ENCODE measurements around the gene SLC6A5.

Gene SLC6A5

DNA sequence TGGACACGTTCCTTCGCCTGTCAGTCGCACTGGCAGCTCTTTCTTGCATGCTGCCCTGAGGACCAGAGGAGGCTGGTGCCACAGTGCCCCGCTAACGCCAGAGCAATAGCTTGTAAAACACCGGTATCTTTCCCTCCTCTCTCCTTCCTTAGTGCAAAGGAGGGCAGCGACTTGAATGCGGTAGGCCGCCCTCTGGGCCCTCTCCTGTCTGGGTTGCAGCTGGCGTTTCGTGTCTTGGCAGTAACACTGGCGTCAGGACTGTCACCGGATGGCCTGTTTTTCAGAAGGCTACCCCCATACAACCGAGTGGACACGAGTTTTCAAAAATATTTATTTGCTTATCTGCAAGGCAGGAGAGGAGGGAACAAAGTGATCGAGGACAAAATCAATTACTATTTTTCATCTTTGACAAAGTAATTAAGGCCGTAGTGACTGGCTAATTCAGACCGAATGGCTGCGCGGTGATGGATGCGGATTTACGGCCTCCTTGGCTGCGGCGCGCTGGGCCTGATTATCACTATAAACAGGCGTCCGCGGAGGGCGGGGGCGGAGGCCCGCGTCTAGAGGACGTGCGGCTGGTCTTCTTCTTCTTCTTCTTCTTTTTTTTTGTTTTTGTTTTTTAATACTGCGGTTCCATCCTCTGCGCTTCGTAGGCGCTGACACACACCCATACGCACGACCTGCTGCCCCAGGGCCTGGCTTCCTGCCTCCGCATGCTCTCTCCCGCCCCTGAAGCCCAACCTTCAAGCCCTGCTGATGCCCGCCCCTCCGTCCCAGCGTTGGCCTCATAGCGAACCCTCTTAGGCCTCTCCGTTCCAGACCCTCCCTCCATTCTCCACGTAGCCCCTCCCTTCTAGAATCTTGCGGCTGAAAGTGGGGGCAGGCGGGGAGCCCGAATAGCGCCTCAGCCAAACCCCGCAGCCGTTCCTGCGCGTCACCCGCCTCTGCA lies 2.9 kb upstream of the SLC6A5 start:
- no peak for DNase-seq (ENCODE audit: low spot score)

DNA sequence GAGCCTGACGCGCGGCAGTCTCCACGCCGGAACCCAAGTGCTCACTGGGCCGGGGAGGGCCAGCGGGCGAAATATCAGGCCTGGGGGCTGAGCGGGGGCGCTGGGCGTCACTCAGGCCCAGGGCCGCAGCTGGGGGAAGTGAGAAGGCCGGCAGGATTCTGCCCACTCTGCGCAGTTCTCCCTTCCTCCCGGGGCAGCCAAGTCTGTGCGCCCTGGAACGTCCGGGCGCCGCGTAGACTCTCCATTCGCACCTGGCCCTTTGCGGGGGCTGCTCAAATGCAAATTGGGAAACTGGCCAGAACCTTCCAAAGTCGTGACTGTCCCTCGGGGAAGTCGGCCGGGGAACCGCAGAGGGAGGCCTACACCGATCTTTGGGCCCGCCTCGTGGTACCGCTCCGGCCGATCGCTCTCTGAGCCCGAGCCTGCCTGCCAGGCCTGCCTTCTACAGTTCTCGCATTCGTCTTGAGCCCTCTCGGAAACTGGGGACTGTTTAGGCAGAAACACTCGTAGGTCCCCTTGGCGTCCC lies 2.2 kb upstream of the SLC6A5 start:
- DNase-seq (ENCODE audit: low spot score) = no peak

DNA sequence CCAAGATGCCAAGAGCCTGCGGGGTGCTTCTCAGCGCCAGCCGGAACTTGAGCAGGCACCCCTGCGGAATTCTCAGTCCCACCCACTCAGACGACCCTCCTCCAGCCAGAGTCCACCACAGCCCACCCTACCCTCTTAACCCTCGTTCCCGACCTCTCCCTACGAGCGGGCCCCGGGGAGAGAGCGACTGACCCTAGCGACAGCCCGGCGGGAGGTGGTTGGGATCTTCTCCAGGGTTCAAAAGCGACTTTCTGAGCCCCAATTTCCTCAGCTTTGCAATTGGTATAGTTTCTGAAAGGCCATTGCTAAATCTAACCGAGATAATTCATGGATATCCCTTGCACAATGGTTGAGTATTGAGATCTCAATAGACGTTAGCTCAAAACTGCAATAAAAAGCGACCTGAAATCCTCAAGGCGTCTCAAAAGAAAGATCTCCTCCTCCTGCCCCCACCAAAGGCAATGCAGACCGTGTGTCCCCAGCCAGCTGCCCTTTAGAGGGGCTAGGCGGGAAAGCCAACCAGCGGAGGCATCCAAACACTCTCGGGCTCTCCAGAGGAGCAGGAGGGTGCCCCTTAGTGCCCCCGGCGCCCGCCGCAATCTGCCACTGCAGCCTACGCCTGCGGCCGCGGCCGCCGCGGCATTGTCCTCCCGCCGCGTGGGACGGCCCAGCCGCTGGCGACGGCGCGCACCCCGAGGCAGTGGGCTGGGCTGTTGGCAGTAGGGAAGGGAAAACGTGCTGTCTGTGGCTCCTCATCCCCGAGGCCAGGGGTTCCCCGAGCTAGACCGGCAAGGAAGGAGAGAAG lies 1.5 kb upstream of the SLC6A5 start:
- no peak for DNase-seq (ENCODE audit: low spot score)

DNA sequence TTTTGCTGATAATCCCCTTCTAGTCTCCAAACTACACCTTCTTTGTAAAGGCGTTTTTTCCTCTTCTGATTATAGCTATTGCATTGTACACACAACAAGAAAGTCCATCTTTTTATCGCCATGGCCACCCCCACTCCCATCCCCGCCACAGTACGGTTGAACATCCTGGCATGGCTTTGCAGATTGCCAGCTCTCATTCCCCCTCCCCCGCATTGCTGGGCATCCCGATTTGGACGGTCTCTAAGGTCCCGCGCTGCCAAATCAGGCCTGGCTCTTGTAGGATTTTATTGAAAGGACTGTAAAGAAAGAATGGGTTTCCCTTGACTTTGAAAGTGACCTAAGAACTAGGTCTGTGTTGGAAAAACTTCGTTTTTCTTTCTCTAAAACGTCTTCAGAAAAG lies 916 bp upstream of the SLC6A5 start:
- no peak for DNase-seq (ENCODE audit: low spot score)

DNA sequence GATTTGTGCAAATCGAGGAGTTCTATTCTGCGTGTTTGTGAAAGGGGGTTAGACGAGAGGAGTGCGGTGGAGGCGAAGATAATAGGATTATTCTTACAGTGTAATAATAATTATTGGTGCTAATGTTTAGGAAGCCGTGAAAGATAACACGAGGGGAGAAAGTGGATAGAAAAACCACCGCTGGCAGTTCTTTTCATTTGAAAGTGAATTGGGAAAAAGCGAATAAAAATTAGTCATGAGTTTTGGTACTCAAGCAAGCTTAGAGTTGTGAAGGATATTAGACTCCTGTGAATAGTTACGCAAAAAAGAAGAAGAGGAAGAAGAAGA lies 575 bp downstream of the SLC6A5 start:
- DNase-seq (ENCODE audit: low spot score) = no peak

DNA sequence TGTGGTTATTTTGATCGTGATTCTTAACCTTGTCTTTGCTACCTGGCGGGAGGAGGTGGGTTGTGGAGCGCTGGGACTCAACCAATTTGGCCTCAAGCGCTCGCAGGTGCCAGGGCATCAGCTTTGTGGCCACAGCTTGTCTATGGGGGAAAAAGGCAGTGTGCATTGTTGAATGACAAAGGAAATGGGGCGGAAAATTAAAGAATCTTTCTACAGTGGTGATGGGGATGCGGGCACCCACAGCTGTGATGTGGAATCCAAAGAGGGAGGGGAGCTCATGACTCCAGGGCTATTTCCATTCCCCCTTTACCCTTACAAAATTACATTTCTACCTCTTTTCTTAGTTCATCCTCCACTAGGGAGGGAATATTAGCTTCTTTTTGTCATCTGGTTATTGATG lies 1.1 kb downstream of the SLC6A5 start:
- no peak for DNase-seq (ENCODE audit: low spot score)

DNA sequence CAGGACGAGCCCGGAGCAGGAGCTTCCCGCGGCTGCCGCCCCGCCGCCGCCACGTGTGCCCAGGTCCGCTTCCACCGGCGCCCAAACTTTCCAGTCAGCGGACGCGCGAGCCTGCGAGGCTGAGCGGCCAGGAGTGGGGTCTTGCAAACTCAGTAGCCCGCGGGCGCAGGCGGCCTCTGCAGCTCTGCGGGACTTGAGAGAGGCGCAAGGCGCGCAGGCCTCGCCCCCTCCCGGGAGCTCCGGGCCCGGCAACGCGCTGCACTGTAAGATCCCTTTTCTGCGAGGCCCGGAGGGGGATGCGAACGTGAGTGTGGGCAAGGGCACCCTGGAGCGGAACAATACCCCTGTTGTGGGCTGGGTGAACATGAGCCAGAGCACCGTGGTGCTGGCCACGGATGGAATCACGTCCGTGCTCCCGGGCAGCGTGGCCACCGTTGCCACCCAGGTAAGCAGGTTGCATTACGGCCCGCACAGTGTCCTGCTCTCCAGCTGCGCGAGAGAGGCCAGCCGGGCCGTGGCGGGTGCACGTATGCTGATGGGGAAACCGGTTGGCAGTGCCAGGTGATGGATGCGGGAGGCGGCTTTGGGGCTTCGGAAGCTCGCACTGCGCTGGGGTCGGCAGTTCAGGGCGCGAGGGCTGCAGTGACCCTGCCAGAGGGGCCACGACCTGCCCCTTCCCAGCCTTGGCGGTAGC lies 2.0 kb downstream of the SLC6A5 start:
- DNase-seq (ENCODE audit: low spot score) = no peak

DNA sequence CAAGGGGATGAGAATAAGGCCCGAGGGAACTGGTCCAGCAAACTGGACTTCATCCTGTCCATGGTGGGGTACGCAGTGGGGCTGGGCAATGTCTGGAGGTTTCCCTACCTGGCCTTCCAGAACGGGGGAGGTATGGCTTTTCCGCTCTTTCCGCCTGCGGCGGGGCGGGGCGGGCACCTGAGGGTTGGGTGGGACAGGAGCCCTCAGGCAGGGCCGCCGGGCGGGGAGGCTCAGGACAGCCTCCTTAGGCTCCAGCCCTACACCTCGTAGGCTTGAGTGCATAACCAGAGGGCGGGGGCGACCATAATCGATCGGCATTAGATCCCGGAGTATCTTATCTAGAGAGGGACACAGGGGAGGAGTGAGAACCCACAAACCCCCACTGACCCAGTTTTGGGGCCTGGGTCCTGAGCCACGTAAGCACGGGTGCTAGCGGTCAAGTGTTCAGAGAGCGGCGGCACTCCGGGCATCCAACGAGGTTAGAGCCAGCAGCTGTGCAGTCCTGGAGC lies 4.9 kb downstream of the SLC6A5 start:
- no peak for DNase-seq (ENCODE audit: low spot score)

DNA sequence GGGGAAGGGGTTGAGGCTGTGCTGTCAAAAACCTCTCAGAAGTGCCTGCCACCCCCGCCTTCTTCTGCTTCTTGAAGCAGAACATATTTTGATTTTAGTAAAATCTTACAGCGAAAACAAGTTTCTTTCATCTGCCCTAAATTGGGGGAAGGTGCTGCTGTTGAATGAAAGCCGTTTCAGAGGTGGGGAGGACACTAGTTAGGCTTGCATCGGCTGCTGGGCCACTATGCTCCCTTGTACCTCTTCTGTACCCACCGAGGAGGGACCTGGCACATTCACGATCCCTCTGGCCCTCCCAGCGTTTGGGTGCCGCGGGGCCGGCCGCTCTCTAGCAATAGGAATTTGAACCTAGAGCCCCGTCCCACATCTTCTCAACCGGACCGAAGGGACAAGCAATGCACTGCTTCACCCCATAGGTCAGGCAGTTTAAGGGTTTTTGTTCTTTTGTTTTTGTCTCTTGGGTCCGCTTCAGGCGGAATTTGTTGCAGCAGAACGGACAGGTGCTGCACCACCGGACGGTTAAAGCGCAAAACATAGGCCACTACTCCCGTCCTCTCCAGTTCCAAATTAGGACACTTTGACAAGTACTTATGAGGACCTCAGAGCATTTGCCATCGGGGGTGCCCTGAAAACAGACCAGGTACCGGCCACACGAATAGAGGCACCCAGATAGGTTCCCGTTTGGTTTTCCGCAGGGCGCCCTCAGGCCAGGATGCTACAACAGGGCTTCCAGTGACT lies 5.6 kb downstream of the SLC6A5 start:
- DNase-seq (ENCODE audit: low spot score) = no peak

DNA sequence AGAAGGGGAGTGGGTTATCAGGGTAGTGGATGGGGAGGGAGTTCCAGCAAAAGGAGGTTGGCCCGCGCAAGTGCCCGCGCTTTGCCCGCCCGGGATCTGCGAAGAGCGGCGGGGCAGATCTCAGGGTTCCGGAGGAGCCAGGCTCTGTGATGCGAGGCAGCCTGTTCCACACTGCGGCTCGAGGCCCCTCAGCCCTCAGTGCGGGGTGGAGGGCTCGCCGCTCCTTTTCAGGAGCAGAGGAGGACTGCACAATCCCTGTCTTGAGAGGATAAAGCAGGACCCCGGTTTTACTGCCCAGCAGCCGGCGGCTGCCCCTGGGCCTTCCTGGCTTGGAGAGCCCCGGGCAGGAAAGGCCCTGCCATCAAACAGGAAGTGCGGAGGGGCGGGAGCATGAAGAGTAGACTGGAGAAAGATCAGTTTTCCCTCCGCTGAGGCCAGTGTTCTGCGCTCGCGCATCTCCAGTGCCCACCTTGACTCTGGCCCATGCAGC lies 6.2 kb downstream of the SLC6A5 start:
- DNase-seq (ENCODE audit: low spot score) = no peak

DNA sequence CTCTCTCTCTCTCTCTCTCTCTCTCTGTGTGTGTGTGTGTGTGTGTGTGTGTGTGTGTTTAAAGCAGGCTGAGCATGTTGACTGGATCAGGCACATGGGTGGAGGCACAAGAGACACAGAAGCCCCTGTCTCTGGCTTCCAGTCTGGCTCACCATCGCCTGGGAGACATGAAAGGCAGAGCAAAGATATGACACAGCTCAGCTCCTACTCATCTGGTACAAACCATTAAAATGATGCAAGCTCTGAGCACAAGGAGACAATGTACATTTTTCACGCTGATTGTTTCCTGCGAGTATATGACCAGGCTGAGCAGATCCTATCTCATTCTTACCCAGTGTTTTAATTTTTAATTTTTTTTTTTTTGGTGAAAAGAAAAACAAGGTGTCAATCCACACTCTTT lies 9.5 kb downstream of the SLC6A5 start:
- DNase-seq (ENCODE audit: low spot score) = no peak

DNA sequence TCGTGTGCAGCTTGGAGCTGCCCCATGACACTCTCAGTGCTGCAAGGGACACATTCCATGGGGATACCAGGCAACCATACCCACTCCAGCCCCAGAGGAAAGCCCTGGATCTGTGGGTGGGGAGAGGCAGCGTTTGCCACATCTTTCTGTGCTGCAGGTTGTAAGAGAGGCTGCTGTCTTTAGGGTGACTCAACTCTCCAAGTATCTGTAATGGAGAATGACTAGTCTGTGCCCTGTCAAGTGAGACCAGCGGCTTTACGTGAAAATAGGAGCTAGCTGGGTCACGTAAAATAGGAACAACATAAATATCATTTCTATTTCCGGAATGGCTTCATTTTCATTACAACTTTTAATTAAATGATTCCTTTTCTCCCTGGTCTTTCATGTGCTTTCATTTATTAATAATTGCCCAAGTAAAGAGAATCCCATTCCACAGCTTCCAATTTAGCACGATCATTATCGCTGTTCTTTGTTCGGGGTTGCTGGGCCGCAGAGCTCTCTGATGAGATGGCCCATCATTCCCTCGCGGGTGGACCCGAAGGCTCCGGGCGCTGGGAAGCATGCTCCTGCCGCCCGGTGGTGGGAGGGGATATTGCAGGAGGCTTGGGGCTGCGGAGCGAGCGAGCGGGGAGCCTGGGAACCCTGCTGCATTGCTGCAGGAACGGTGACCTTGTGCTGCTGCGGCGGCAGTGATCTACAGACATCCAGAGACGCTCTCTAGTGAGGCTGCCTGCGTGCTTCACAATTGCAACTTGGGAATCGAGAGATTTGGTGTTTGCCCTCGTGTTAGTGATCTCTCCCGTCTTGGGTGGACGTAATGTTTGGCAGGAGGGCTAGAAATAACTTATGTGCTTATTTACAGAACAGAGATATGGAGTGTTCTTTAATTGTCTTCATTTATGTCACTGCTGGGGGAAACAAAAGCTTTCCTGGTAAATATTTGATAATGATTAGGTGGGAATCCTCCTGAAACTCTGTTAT lies 10.6 kb downstream of the SLC6A5 start:
- DNase-seq (ENCODE audit: low spot score) = peak; percentile 70

DNA sequence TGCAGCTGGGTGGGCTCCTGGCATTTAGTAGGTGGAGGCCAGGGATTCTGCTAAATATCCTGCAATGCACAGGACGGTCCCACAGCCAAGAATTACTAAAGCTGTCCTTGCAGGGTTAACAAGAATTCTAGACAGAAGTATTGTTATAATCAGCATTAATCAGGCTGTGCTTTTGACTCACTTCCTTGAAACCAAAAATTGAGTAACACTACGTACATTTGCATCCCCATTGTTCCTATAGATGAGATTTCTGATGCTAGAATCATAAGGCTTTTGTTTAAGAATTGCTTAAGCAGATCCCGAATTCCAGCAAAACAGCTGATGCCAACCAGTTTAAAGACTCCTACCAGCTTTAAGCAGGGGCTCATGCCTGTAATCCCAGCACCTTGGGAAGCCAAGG lies 11.4 kb downstream of the SLC6A5 start:
- no peak for DNase-seq (ENCODE audit: low spot score)

DNA sequence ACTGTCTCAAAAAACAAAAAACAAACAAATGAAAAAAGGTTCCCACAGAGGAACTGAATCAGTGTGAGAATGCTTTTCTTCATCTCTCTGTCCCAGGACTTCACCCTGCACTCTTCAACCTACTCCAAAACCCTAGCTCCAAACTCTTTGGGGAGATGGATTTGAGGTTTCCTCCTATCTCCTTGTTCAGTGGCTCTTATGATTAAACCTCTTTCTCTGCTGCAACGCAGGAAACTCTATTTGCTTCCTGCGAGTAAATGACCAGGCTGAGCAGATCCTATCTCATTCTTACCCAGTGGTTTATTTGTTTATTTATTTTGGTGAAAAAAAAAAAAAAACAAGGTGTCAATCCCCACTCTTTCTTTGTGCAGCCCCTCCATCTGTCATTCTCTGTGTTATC lies 12.0 kb downstream of the SLC6A5 start:
- DNase-seq (ENCODE audit: low spot score) = no peak

DNA sequence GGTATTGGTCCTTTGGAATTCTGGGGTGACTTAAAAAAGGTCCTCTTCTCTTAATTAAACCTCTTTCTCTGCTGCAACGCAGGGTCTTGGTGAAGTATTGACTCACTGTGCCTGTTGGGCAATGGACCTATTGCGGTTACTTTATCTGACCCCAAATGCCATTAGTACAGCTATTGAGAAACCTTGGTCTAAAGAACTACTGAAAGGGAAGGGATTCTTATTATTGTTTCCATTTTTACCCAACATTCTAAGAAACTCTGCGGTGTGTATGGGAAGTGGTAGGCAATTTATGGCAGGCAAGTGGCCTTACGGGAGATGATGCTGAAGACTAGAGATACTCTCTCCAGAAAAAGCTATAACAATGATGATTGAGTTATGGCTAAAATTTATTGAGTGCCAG lies 12.5 kb downstream of the SLC6A5 start:
- no peak for DNase-seq (ENCODE audit: low spot score)

DNA sequence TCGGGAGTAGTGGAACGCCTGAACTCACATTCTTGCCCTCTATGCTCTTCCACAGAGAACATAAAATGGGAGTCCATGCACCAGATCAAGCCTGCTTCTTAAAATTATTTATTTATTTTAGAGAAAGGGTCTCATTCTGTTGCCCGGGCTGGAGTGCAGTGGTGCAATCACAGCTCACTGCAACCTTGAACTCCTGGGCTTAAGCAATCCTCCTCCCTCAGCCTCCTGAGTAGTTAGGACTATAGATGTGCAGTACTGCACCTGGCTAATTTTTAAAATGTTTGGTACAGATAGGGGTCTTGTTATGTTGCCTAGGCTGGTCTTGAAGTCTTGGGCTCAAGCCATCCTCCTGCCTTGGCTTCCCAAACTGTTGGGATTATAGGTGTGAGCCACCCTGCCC lies 13.0 kb downstream of the SLC6A5 start:
- DNase-seq (ENCODE audit: low spot score) = no peak

DNA sequence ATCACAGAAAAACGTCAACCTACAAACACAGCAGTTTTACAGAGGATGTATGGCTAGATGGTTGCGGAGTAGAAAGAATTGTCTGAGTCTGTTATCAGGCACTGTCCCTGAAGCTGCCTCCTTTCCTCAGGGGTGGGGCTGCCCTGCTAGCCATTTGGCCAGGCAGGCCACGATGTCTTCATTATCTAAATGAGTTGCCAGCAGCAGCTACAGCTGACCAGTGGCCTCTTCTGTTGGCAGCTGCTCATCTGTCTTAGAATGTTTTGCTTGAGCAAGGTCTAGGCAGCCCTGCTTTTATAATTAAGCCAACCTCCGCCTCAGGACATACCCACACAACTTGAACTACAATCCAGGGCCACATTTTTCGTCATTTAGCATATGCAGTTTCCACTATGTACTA lies 17.5 kb downstream of the SLC6A5 start:
- no peak for DNase-seq (ENCODE audit: low spot score)

DNA sequence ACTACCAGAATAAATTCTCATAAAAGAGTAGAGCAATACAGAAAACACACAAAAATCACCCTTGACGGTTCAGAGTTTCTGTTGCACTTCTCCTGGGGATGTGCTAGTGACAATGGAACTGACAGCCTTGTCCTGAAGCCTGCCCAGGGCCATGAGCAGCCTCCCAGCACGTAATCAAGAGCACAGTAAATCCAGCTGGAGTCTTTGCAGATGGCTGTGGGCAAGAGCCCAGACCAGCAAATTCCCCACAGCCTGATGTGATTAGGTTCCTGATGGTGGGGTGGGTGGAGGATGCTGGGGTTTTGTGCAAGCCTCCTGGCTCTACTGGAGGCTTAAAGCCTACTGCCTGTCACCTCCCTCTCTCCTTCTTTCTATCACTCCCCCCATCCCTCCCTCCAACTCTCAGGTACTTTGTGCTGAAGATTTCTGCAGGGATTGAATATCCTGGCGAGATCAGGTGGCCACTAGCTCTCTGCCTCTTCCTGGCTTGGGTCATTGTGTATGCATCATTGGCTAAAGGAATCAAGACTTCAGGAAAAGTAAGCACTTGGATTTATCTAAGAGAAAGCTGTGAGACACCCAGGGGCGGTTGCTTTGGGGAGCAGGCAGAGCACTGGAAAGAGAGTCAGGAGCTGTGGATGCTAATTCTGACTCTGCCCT lies 18.1 kb downstream of the SLC6A5 start:
- no peak for DNase-seq (ENCODE audit: low spot score)

DNA sequence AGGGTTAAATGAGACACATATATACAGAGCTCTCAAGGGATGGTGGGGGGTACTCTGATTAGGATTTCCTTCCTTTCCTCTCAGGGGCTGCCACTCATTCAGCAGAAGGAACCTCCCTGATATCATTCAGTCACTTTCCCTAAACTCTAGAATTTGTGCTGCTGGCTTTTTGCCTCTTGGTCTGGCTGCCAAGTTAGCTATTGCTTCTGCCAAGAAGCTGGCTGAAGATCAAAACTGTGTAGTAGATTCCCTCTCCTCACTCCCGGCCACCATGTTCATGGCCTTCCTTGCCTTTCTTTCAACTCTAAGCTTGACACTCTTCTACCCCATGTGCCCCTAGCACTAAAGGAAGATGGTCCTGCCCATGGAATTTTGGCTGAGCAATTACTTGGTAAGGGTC lies 18.7 kb downstream of the SLC6A5 start:
- no peak for DNase-seq (ENCODE audit: low spot score)

DNA sequence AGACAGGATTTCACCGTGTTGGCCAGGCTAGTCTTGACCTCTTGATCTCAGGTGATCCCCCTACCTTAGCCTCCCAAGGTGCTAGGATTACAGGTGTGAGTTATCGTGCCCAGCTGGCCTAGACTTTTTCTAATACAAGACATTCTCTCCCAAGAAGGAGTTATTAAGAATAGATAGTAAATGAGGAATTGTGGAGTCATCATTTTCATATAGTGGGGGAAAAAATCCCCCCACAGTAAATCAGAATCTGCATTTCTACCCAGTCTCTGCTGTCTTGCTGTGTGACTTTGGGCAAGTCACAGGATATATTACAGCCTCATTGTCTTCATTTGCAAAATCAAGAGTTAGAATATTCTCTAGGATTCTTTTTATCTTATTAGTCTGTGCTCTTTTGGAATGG lies 21.6 kb downstream of the SLC6A5 start:
- no peak for DNase-seq (ENCODE audit: low spot score)

Measured in HuH-7.5 (cell line).